CD4-positive, alpha-beta T cell treated with Interleukin-4 for 1 hour (primary cell): ENCODE measurements around the gene GLMN.
"Not testable (repeated sequence)": the region's sequence is repeated elsewhere in the genome, so short reads cannot be mapped to it uniquely, and the experiment has no call there.

Experiments
- DNase-seq, 2 donors: peaks; one replicate each; pipeline ENCODE4 v3.0.0-alpha.2; 2020 to 2022

Gene GLMN

DNA sequence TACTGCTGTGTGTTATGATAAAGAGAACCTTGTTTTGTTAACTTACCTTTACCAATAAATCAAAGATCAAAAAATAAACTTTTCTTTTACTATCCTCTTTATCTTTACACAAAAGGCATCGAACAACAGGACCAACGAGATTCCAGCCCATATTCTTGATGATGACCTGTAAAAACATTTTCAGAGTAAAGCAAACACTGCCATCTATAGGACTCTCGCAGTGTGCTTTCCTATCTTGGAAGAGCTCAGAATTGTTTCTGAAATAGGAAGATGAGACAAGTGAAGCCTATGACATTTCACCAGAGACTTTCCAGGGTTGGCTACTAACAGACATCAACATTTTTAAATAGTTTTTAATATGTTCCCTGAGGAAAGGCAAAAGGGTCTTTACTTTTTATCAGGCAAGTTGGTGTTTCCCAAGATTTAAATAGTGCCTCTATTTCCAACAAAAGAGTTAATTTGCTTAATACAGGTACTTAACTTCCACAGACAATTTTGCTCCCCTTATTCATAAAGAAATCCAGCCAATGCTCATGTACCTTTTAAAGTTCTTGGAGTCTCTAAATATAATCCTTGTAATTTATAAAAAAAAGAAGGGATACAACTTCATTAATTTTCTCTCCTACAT lies 7.3 kb downstream of the GLMN start:
- peak in 1 of 2 donors; percentile 51 for DNase-seq

DNA sequence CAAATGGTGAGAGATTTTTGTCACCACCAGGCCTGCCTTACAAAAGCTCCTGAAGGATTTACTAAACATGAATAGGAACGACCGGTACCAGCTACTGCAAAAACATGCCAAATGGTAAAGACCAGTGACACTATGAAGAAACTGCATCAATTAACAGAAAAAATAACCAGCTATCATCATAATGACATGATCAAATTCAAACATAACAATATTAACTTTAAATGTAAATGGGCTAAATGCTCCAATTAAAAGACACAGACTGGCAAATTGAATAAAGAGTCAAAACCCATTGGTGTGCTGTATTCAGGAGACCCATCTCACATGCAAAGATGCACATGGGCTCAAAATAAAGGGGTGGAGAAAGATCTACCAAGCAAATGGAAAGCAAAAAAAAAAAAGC lies 17.4 kb downstream of the GLMN start:
- not testable (repeated sequence) for DNase-seq

DNA sequence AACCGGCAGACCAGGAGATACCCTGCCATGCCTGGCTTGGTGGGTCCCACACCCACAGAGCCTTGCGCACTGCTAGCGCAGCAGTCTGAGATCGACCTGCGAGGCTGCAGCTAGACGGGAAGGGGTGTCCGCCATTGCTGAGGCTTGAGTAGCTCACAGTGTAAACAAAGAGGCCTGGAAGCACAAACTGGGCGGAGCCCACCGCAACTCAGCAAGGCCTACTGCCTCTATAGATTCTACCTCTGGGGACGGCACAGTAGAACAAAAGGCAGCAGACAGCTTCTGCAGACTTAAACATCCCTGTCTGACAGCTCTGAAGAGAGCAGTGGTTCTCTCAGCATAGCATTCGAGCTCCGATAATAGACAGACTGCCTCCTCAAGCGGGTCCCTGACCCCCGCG lies 19.0 kb downstream of the GLMN start:
- DNase-seq: not testable (repeated sequence)

DNA sequence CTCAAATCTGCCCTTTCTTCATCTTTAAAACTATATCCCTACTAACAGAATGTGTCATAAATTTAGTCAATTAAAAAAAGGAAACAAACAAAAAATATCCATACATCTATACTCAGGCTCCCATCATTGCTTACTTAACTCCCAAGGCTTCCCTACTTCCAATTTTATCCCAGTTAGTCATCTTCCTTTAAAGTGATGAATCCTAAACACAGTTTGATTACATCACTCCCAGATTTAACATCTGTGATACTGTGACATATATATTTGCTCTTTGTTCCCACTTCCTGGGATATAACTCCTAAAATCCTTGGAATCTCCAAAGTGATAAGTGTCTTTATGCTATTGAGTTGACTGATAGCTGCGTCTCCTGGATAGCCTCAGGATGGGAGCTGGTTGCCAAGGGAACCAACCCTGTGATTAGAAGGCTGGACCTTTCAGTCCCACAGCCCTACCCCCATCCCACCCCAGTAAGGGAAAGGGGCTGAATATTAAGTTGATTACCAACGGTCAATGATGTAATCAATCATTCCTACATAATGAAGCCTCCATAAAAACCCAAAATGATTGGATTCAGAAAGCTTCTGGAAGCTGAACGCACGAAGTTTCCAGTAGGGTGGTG lies 21.6 kb downstream of the GLMN start:
- no peak for DNase-seq

DNA sequence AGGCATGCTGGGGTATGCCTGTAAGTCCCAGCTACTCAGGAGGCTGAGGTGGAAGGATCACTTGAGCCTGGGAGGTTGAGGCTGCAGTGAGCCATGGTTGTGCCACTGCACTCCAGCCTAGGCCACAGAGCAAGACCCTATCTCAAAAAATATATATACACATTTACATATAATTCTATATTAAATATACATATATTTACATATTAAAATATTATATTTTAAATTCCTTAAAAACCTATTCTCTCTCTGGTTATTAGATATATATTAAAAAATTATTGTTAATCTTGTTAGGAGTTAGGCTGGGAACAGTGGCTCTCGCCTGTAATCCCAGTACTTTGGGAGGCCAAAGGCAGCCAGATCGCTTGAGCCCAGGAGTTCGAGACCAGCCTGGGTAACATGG lies 22.7 kb downstream of the GLMN start:
- no peak for DNase-seq

DNA sequence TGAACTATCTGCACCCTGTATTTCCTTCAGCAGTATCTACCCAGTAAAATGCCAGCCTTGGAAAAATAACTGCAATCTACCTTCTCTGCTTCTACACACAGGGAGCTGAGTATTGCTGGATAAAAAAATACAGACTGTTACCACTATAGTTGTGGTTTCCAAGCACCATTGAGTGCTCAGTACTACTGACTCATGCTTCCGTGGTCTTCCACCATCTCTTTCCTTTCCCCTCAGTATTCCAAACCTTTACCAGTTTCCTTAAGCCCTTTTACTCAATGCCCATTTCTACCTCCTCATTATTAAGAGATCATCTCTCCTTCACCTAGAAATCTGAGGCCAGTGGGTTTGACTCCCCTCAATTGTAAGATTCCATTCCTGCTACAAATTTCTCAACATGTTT lies 23.8 kb downstream of the GLMN start:
- DNase-seq: no peak

DNA sequence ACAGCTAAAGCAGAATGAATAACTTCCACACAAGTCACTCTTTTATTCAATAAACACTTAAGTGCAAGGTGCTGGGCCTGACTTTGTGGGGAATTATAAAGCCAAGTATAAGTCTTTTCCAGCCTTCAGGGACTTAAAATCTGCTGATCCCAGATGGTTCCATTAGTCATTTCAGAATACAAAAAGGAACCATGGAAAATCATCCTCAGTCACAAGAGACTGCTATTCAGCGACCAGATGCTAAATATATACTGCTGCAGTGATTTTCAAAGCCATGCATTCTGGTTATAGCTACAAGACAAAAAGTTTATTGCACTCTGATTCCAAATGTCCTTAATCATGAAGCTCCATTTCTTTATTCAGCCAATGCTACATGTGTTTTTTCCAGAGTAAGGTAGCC lies 25.7 kb downstream of the GLMN start:
- DNase-seq: no peak

DNA sequence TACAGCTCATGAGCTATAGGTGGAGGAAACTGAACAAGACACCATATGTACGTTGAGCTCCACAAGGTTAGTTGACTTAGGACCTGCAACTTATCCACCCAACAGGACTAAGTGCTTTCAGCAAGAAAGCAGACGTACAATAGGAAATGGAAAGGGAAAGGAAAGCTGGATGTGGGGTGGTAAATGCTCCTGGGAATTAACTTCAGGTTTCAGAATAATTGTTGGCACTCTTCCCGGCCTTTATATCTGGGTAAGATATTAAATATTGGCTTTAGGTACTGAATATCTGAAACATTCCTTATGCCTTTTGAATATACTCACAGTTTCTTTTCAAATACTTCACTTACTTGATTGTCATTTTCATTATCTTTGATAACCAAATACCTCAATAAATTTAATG lies 36.3 kb downstream of the GLMN start:
- no peak for DNase-seq

DNA sequence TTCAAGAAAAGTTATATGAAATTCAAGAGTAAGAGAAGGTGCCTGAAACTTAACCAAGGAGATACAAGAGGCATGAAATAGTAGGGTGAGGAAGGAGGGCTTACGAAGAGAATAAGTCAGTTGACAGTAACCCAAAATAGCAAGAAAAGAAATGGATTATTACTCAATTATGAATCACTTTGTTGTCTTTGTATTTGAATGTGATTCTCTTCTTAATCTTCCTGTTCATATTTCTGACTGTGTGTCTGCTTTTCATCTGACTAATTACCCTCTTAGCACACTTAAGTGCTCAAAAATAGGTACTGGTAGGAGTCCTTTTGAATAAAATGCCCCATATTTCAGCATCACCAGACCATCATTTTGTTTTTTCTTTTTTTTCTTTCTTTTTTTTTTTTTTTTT lies 39.4 kb downstream of the GLMN start:
- no peak for DNase-seq

DNA sequence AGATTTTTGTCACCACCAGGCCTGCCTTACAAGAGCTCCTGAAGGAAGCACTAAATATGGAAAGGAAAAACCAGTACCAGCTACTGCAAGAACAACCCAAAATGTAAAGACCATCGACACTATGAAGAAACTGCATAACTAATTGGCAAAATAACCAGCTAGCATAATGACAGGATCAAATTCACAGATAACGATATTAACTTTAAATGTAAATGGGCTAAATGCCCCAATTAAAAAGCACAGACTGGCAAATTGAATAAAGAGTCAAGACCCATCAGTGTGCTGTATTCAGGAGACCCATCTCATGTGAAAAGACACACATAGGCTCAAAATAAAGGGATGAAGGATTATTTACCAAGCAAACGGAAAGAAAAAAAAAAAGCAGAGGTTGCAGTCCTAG lies 44.1 kb downstream of the GLMN start:
- not testable (repeated sequence) for DNase-seq

DNA sequence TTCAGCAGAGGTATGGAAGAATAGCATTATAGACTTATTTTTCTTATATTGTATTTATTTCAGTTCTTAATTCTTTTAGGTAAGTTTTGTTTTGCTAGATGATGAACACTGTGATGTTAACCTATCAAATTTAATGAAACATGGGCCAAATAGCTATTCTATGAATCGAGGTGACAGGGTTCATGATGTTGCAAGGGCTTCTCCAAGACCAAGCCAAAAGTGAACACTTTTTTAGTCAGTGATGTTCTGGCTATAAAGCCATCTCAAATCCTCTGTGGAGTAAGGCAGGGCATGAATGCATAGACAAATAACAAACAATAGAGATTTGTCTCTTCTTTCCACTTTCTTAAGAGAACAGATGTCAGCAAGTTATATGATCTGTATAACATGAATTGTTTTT lies 54.4 kb downstream of the GLMN start:
- DNase-seq: no peak

DNA sequence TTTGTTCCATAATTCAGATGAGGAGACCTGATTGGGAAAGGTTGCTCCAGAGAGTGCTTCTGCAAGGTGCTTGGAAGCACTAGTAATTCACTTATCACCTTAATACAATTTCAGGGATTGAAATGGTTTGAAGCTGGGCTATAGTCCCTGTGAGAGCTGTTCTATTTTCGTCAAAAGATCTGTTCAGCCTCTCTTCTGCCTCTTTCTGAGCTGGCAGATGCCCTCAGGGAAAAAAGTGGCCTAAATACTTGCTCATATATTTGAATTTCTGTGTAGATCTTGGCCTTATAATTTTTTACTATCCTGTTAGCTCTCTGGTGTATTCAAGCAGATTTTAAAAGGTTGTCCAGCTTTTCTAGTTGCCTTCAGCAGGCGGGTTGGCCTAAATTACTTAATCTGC lies 58.8 kb downstream of the GLMN start:
- no peak for DNase-seq

DNA sequence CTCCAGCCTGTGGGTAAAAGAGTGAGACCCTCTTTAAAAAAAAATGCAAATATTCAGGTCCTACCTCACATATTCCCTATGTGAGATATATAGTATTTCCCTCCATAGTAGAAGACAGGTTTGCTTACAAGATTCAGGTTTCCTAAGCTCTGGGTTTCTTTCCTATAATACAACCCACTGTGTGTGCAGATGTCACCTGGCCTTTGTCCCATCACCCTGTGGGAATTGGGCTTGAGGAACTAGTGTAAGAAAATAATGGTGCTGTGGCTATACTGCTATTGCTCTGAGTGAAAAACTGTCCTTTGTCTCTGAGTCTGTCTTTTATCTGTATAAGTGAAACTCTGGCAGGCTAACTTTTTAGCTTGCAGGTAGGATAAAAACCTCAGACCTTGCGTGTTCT lies 68.1 kb downstream of the GLMN start:
- no peak for DNase-seq

DNA sequence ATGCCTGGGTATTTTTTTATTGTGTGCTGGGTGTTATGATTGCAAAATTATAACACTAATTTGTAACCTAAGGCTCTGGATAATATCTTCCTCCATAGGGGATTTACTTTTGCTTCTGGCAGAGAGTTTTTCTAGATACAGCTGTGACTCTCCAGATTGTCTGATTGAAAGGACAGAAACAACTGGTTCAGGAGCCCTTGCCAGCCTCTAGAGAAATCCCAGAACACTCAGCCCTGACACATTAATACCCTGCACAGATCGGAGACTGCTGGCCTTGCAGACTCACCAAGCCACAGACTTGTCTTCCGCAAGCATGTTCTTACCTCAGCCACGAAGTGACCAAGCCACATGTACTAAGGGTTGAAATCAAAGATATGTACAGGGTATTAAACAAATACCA lies 70.4 kb downstream of the GLMN start:
- no peak for DNase-seq

DNA sequence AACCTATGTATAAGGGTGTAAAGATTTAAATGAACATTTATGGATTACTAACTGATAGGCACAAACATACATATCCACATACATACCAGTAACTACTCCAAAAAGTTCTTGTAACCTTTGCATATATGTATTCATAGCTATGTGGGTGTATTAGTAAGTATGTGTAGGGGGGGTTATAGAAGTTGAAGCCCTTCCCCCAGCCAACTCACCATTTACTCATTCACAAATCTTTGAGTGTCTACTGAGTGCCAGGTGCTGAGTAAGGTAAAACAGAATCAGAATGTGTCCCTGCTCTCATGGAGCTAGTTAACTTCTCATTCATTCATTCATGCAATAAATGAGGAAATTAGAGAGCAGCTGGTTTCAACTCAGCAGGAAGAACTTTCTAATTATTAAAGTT lies 79.8 kb downstream of the GLMN start:
- DNase-seq: no peak

DNA sequence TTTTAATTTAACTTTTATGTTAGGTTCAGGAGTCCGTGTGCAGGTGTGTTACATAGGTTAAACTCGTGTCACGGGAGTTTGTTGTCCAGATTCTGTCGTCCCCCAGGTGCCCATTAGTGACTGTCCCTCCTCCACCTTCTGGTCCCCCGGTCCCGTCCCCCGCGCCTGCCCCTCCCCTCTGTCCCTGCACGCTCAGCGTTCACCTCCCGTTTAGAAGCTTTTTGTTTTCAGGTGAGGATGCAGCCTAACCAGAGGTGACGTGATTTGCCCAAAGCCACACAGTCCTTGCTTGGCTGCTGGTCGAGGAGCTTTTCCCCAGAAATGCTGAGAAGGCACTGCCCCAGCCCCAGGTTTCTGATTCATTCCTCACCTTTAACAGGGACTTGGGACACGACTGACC lies 80.2 kb downstream of the GLMN start:
- no peak for DNase-seq

DNA sequence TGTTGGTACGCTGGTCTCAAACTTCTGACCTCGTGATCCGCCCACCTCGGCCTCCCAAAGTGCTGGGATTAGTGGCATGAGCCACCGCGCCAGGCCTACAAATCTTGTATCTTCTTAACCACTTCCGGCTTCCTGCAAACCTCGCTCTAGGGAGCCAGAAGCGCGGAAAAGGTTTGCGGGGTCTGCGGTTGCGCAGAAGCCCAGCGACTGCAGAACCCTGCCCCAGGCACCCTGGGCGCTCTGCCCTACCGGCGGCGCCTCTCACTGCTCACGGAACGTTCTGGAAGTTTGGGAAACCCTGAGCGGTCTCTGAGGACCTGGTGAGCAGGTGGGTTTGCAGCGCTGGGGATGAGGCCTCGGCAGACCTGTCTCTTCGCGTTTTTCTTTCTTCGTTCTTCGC lies 81.1 kb downstream of the GLMN start, which contains the start of gene C1orf146:
TSS of gene C1orf146 (plus strand) at position 195 of the 400 bp plus-strand sequence. CDS start 13,506 bp downstream, outside the sequence.
- no peak for DNase-seq

DNA sequence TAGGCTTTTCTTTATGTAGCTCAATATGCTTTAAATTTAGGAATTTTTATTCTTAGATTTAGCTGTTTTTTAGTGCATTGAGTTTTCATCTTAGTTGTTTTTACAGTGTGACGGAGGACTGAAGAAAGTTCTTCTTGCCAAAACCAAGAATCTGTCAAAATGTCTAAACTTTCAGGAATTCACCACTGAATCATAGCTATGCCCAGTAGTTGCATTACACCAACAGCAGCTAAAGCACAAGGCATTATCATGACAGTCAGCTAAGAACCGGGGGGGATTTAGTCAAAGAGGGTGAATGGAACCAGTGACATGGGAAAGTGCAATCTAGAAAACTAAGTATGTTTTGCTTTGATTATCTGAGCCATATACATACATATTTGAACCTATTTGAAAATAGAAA lies 87.6 kb downstream of the GLMN start:
- DNase-seq: no peak

DNA sequence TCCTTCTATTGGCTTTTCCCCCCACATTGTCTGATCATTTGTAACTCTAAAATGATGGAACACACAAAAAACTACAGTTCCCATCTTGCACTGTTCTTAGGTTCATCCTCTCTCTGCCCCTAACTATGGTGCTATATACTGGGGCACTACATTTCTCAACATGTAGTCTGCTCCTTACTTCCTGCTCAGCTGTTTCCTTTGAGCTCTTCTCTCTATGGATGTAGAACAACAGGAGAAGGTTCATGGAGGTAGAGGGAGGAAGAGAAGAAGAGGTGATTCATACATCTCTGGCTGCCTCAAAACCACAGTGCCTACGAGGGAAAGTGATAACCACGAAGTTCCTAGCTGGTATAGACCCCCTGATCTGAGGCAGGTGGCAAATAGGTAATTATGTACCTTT lies 88.1 kb downstream of the GLMN start:
- DNase-seq: no peak

DNA sequence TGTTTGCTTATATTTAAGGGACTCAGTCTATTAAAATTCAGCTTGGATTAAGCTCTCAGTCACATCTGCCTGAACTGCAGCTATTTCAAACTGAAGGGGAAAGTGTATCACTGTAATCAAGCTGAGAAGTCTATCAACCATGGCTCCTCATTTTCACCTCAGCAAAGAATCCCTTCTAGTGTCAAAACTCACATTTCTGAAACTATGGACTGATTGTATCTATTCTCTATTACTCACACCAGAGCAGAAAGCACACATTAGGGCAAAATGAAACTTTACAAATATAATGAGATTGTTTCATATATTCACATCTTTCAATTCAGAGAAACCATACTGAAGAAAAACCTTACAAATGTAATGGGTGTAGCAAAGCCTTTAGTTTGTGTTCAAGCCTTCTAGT lies 95.7 kb downstream of the GLMN start:
- no peak for DNase-seq

DNA sequence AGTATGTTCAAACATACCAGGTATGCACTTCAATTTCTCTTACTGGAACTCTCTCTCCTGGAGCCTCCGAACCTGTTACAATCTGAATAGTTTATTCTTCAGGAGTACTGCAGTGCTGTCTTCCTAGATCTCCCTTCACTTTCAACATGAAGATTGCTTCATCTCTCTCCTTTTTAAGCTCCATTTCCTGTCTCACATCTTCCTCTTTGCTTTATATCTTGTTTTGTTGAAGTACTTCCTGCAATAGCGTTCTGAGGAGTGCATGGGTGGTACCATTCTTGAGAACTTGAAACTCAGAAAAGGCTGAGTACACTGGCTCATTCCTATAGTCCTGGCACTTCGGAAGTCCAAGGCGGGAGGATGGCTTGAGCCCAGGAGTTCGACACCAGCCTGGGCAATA lies 96.8 kb downstream of the GLMN start:
- peak in 1 of 2 donors; percentile 7 for DNase-seq
